GM12878 (cell line): ENCODE results near the gene TMCO1.

Experiments
- EP300 ChIP-seq, 2 experiments: fragments of 150-350 bp in 1 of 2; IDR thresholded peaks; 2 replicates each; pipeline ENCODE4 v1.6.1; 2011 to 2012; ENCODE audit warnings: low read depth in 2 of 2, low read length in 2 of 2, borderline replicate concordance in 1 of 2, improper control_type of control experiment in 1 of 2, inconsistent platforms in 1 of 2; ENCODE audit not compliant: control insufficient read depth in 1 of 2
- HDAC2 ChIP-seq: fragments of 200-600 bp; sonication (generic); IDR thresholded peaks from 2 replicates; pipeline ENCODE4 v1.6.1; 2017
- MEF2B ChIP-seq: fragments of 450-650 bp; IDR thresholded peaks from 2 replicates; pipeline ENCODE4 v1.6.1; 2018; ENCODE audit warnings: mild to moderate bottlenecking, moderate library complexity; ENCODE audit not compliant: partially characterized antibody, poor library complexity, severe bottlenecking
- MTA2 ChIP-seq: fragments of 450-650 bp; IDR thresholded peaks from 2 replicates; pipeline ENCODE4 v1.6.1; 2016; ENCODE audit warnings: low read depth, mild to moderate bottlenecking, moderate library complexity
- POLR2A ChIP-seq: IDR thresholded peaks from 2 replicates; pipeline ENCODE4 v1.6.1; 2011; ENCODE audit warnings: low read depth, mild to moderate bottlenecking, low read length
- POLR2AphosphoS2 ChIP-seq: IDR thresholded peaks from 2 replicates; pipeline ENCODE4 v1.6.1; 2011; ENCODE audit warnings: low read depth, mild to moderate bottlenecking, low read length, improper control_type of control experiment, moderate library complexity
- POLR2AphosphoS5 ChIP-seq: IDR thresholded peaks from 2 replicates; pipeline ENCODE4 v1.6.1; 2011; ENCODE audit warnings: mild to moderate bottlenecking, low read length, inconsistent platforms
- RAD21 ChIP-seq: IDR thresholded peaks from 2 replicates; pipeline ENCODE4 v1.6.1; 2011; ENCODE audit warnings: mild to moderate bottlenecking, low read depth, low read length, moderate library complexity; ENCODE audit not compliant: insufficient read depth
- SIN3A ChIP-seq: IDR thresholded peaks from 2 replicates; pipeline ENCODE4 v1.6.1; 2012; ENCODE audit warnings: low read depth, low read length, improper control_type of control experiment
- SIX5 ChIP-seq: IDR thresholded peaks from 2 replicates; pipeline ENCODE4 v1.6.1; 2011; ENCODE audit warnings: mild to moderate bottlenecking, low read depth, low read length, moderate library complexity; ENCODE audit not compliant: severe bottlenecking
- SMC3 ChIP-seq: IDR thresholded peaks from 2 replicates; pipeline ENCODE4 v1.6.1; 2011; ENCODE audit warnings: low read length, improper control_type of control experiment, borderline replicate concordance
- TF ChIP-seq, protein P1 (sequence below), 3 experiments: IDR thresholded peaks in 2 of 3; conservative IDR thresholded peaks in 1 of 3; 2 replicates each; pipeline ENCODE4 v1.5.1; 2011; ENCODE audit warnings: low read depth in 3 of 3, low read length in 3 of 3, mild to moderate bottlenecking in 3 of 3, control low read depth in 2 of 3, moderate library complexity in 2 of 3, inconsistent platforms in 1 of 3, mixed read lengths in 1 of 3; ENCODE audit not compliant: control insufficient read depth in 2 of 3, insufficient read depth in 1 of 3; ENCODE audit errors: extremely low read depth in 1 of 3

DNA sequence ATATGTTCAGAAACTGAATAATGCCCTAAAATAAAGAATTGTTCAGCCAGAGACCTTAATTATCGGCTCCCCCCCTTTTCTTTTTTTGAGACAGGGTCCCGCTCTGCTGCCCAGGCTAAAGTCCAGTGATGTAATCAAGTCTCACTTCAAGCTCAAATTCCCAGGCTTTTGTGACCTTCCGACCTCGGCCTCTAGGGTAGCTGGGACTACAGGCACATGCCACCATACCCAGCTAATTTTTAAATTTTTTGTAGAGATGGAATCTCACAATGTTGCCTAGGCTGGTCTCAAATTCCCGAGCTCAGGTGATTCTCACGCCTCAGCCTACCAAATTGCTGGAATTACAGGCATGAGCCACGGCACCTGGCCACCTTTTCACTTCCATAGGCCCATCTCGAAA lies 26.5 kb downstream of the TMCO1 start:
- TF ChIP-seq POLR2A (no peak), SIN3A (no peak), RAD21 (no peak), HDAC2 (no peak), POLR2AphosphoS5 (no peak), MTA2 (no peak), SMC3 (no peak), POLR2AphosphoS2 (no peak), MEF2B (no peak), SIX5 (no peak), EP300 (IDR thresholded peaks at IDR 0.05; ENCODE audit: borderline replicate concordance in 1 of 2, control insufficient read depth in 1 of 2, low read depth in 2 of 2, low read length in 2 of 2) (no peak)
- TF ChIP-seq, protein P1, sequence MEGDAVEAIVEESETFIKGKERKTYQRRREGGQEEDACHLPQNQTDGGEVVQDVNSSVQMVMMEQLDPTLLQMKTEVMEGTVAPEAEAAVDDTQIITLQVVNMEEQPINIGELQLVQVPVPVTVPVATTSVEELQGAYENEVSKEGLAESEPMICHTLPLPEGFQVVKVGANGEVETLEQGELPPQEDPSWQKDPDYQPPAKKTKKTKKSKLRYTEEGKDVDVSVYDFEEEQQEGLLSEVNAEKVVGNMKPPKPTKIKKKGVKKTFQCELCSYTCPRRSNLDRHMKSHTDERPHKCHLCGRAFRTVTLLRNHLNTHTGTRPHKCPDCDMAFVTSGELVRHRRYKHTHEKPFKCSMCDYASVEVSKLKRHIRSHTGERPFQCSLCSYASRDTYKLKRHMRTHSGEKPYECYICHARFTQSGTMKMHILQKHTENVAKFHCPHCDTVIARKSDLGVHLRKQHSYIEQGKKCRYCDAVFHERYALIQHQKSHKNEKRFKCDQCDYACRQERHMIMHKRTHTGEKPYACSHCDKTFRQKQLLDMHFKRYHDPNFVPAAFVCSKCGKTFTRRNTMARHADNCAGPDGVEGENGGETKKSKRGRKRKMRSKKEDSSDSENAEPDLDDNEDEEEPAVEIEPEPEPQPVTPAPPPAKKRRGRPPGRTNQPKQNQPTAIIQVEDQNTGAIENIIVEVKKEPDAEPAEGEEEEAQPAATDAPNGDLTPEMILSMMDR (IDR thresholded peaks at IDR 0.05 in 2 of 3, conservative IDR thresholded peaks at IDR 0.05 in 1 of 3; ENCODE audit: control insufficient read depth in 2 of 3, extremely low read depth in 1 of 3, insufficient read depth in 1 of 3, low read depth in 3 of 3, low read length in 3 of 3), result no peak
